Prostate gland (tissue), 2 donors: ENCODE results near the gene SPTSSB.

ENCODE experiments used
- CTCF ChIP-seq, 4 experiments: fragments of 200-600 bp in 2 of 4; fragments of 450-650 bp in 2 of 4; sonication (generic) in 2 of 4; IDR thresholded peaks; 1 replicate in 3 of 4; 2 replicates in 1 of 4; pipeline ENCODE4 v1.5.1; 2016 to 2019; ENCODE audit warnings: antibody characterized with exemption in 4 of 4, mild to moderate bottlenecking in 2 of 4, moderate library complexity in 2 of 4
- POLR2A ChIP-seq: fragments of 450-650 bp; IDR thresholded peaks from one replicate; pipeline ENCODE4 v1.6.1; 2016; ENCODE audit warnings: antibody characterized with exemption, mild to moderate bottlenecking

DNA sequence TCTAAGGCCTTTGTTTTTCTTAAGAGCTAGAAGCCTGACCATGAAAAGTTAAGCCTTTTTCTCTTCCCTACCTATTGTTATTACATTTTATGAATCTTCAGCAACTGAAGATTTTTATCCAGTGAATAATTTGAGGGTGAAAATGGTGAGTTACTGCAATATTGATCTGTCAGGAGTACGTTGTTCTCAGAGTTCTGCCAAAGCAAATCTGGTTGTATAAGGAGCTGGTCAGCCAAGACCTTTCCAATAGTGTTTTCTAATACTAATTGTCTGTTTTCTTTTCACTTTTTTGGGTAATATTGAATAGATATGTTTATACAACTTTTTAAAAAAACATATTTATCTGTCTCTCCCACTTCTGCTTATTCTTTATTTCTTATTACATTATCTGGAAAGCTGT, 15.0 kb downstream of the SPTSSB start:
- TF ChIP-seq CTCF (IDR thresholded peaks at IDR 0.05): no peak
- no peak for TF ChIP-seq POLR2A
